ENCODE data around the gene H1-8. TPM values are rescaled to one million over a fixed set of nuclear protein-coding genes. Genes with fewer than 3 reads are reported as not detected.

The H1-8 gene
- total RNA-seq, 2 donors from 2014 or later = not detected

DNA sequence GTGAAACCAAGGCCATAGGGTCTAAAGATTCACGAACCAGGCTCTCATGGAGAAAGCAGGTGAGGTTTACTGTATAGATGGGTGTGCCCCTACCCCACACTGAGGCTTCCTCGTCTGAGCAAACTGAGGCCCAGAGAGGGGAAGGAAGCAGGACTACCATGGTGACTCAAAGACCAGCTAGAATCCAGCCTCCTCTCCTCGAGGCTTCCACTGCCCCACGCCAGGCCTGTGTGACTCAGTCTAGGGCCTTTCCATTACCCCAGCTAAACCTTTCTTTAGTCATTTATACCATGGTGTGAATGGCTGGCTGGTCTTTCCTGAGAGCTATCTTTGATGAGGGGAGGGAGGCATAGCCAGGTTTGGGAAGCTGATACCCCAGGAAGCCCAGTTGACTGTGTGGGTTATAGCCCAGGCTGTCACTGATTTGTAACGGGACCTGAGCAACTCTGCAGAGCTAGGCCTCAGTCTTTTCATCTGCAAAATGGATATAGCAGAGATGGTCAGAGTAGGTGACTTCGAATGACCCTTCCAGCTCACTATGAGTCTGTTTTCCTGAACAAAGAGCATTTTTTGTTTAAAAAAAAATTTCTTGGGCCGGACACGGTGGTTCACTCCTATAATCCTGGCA, 17.5 kb upstream of the H1-8 start:
- no peaks in the 10 kb centered on the region for H3K9me3 ChIP-seq
- no peak overlapping the region for H3K4me3 ChIP-seq
- no peaks in the 10 kb centered on the region for H3K36me3 ChIP-seq
- H3K4me1 ChIP-seq = peaks cover 0 to 6% of the 10 kb centered on the region in 2 donors
- no peak overlapping the region for H3K27ac ChIP-seq
- no peak for TF ChIP-seq CTCF (IDR thresholded peaks at IDR 0.05)
- no peaks in the 10 kb centered on the region for H3K27me3 ChIP-seq
- DNase-seq (ENCODE audit: low spot score) = no peak

DNA sequence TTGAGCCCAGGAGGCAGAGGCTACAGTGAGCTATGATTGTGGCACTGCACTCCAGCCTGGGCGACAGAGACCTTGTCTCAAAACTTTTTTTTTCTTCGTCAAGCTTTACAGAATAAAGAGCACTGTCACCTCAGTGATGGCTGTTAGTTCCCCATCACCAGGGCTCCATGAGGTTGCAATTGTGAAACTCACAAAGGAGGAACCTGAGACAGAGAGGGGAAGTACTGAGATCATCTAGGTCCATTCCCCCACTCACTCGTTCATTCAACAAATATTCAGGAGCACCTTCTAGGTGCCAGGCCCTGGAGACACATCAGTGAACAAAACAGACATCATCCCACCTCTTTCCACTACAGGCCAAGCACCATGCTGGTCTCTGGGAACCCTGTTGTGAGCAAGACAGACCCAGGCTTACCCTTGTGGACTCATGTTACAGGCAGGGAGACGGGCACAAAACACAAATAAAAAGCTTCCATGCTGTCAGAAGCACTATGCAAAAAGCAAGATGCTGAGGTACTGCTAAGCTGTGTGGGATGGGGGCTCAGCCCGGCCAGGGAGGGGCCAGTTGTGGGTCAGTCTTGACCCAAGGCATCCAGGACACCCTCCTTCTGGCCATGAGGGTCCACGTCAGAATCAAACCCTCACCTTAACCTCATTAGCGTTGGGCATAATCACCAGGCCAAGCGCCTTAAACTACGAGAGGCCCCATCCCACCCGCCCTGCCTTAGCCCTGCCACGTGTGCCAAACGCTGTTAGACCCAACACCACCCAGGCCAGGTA, 16.7 kb upstream of the H1-8 start:
- Histone ChIP-seq H3K27me3 (no peaks in the 10 kb centered on the region), H3K9me3 (no peaks in the 10 kb centered on the region), H3K36me3 (no peaks in the 10 kb centered on the region), H3K27ac (no peak overlapping the region), H3K4me3 (no peak overlapping the region), H3K4me1 (peaks cover 0 to 6% of the 10 kb centered on the region in 2 donors)
- TF ChIP-seq CTCF (IDR thresholded peaks at IDR 0.05) = no peak
- DNase-seq (ENCODE audit: low spot score) = no peak

DNA sequence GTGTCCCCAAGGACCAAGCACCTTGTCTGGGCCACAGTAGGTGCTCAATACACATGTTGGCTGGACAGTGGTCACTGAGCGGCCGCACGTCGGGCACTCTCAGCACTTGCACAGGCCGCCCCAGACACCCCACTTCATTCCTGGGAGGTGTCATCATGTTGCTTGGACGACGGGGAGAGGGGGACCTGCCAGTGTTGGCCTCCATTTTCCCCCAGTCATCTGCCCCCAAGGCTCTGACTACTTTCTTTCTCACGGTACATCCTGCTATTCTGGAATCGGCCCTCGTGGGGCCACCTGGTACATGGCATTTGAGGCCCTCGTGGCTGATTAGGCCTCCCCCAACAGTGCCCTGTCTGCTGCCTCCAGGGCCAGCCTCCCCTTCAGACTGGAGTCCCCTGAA, 15.7 kb upstream of the H1-8 start:
- no peak for DNase-seq (ENCODE audit: low spot score)
- Histone ChIP-seq H3K27me3 (no peaks in the 10 kb centered on the region), H3K4me1 (peaks cover 0 to 6% of the 10 kb centered on the region in 2 donors), H3K27ac (no peak overlapping the region), H3K9me3 (no peaks in the 10 kb centered on the region), H3K4me3 (no peak overlapping the region), H3K36me3 (no peaks in the 10 kb centered on the region)
- TF ChIP-seq CTCF (IDR thresholded peaks at IDR 0.05) = no peak

DNA sequence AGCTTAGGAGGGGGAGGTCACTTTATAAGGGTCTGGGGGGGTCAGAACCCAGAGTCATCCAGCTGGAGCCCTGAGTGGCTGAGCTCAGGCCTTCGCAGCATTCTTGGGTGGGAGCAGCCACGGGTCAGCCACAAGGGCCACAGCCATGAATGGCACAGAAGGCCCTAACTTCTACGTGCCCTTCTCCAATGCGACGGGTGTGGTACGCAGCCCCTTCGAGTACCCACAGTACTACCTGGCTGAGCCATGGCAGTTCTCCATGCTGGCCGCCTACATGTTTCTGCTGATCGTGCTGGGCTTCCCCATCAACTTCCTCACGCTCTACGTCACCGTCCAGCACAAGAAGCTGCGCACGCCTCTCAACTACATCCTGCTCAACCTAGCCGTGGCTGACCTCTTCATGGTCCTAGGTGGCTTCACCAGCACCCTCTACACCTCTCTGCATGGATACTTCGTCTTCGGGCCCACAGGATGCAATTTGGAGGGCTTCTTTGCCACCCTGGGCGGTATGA, 14.3 kb upstream of the H1-8 start, which contains the start of gene RHO:
Gene RHO (plus strand): TSS at position 51 of the 512 bp plus-strand sequence. CDS start 95 bp downstream, at position 146.
- H3K4me3 ChIP-seq = no peak within 1 kb of the TSS
- no peak for TF ChIP-seq CTCF (IDR thresholded peaks at IDR 0.05)
- H3K27ac ChIP-seq = no peak within 1 kb of the TSS
- H3K27me3 ChIP-seq = no peaks in the 10 kb centered on the region
- H3K36me3 ChIP-seq = no peaks in the 10 kb centered on the region
- no peaks in the 10 kb centered on the region for H3K9me3 ChIP-seq
- no peak for DNase-seq (ENCODE audit: low spot score)
- peaks cover 0 to 6% of the 10 kb centered on the region in 2 donors for H3K4me1 ChIP-seq

- Histone ChIP-seq H3K36me3 (no peaks in the 10 kb centered on the region), H3K27ac (no peak overlapping the region), H3K9me3 (no peaks in the 10 kb centered on the region), H3K27me3 (no peaks in the 10 kb centered on the region), H3K4me1 (peaks cover 0 to 6% of the 10 kb centered on the region in 2 donors), H3K4me3 (no peak overlapping the region)
- no peak for DNase-seq (ENCODE audit: low spot score)
- no peak for TF ChIP-seq CTCF (IDR thresholded peaks at IDR 0.05)
These were observed 13.4 kb upstream of the H1-8 start for GRCh38 chr3:129529436-129530210.
